Lower leg skin (tissue), 4 donors: ENCODE data around the gene C1orf52. TPM values are rescaled to one million over a fixed set of nuclear protein-coding genes. Genes with fewer than 3 reads are reported as not detected.

Source experiments
- DNase-seq, 2 donors: peaks; one replicate each; pipeline ENCODE4 v3.0.0-alpha.2; 2019; ENCODE audit warnings: low spot score in 2 of 2
- H3K4me3 ChIP-seq: fragments of 200-600 bp; sonication (generic); 2 replicates; pipeline ENCODE4 v1.5.1; 2017; ENCODE audit warnings: mild to moderate bottlenecking, low read depth; ENCODE audit not compliant: poor library complexity, severe bottlenecking
- POLR2A ChIP-seq, 2 donors: fragments of 450-650 bp; IDR thresholded peaks; one replicate each; pipeline ENCODE4 v1.6.1; 2016 to 2017; ENCODE audit warnings: antibody characterized with exemption in 2 of 2, mild to moderate bottlenecking in 1 of 2, moderate library complexity in 1 of 2
- WGBS, 2 donors: methylation state at CpG; one replicate each; pipeline ENCODE4 v1.1.5; 2018; 5-methylcytosine and 5-hydroxymethylcytosine counted together
- intact Hi-C: fragments of 100-400 bp; cut with DNase I; formaldehyde crosslinking; loops from one replicate; pipeline ENCODE4 v1.15.0; 2023; ENCODE audit warnings: low total_unique reads
- total RNA-seq, 4 donors: library from RNA; depleted of rRNA; stranded (reverse); fragments of >200 nt; gene quantifications; one replicate each; pipeline ENCODE4 v1.1.0, GENCODE V29; 2016
- TF ChIP-seq, protein P1 (sequence below), 3 donors: fragments of 450-650 bp; IDR thresholded peaks; one replicate each; pipeline ENCODE4 v1.5.1; 2016; ENCODE audit warnings: antibody characterized with exemption in 3 of 3, mild to moderate bottlenecking in 3 of 3, moderate library complexity in 2 of 3

C1orf52 gene
- total RNA-seq, 4 donors from 2014 or later, result 12.4 to 27.0 (median 20.5) TPM

DNA sequence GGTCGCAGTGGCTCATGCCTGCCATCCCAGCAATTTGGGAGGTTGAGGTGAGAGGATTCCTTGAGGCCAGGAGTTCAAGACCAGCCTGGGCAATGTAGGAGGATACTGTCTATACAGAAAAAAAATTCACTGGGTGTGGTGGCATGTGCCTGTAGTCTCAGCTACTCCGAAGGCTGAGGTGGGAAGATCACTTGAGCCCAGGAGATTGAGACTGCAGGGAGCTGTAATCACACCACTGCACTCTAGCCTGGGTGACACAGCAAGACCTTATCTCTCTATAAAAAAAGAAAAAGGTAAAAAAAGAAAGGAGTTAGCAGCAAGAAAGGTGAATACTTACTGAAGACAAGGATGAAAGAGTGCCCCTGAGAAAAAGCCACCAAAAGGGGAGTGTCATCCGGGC, 40.7 kb upstream of the C1orf52 start:
- TF ChIP-seq, protein P1, sequence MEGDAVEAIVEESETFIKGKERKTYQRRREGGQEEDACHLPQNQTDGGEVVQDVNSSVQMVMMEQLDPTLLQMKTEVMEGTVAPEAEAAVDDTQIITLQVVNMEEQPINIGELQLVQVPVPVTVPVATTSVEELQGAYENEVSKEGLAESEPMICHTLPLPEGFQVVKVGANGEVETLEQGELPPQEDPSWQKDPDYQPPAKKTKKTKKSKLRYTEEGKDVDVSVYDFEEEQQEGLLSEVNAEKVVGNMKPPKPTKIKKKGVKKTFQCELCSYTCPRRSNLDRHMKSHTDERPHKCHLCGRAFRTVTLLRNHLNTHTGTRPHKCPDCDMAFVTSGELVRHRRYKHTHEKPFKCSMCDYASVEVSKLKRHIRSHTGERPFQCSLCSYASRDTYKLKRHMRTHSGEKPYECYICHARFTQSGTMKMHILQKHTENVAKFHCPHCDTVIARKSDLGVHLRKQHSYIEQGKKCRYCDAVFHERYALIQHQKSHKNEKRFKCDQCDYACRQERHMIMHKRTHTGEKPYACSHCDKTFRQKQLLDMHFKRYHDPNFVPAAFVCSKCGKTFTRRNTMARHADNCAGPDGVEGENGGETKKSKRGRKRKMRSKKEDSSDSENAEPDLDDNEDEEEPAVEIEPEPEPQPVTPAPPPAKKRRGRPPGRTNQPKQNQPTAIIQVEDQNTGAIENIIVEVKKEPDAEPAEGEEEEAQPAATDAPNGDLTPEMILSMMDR (IDR thresholded peaks at IDR 0.05), result no peak
- TF ChIP-seq POLR2A (IDR thresholded peaks at IDR 0.05), result no peak
- no peak overlapping the region for H3K4me3 ChIP-seq
- peak in 1 of 2 donors; percentile 59 for DNase-seq
- WGBS, 2 donors, result 80 to 94% methylated on average over 3 of the region's 3 CpGs
- intact Hi-C loops, result loop anchor here (10.0 kb wide), 1 partner anchor 275 kb away; no protein-coding TSS in a partner anchor

DNA sequence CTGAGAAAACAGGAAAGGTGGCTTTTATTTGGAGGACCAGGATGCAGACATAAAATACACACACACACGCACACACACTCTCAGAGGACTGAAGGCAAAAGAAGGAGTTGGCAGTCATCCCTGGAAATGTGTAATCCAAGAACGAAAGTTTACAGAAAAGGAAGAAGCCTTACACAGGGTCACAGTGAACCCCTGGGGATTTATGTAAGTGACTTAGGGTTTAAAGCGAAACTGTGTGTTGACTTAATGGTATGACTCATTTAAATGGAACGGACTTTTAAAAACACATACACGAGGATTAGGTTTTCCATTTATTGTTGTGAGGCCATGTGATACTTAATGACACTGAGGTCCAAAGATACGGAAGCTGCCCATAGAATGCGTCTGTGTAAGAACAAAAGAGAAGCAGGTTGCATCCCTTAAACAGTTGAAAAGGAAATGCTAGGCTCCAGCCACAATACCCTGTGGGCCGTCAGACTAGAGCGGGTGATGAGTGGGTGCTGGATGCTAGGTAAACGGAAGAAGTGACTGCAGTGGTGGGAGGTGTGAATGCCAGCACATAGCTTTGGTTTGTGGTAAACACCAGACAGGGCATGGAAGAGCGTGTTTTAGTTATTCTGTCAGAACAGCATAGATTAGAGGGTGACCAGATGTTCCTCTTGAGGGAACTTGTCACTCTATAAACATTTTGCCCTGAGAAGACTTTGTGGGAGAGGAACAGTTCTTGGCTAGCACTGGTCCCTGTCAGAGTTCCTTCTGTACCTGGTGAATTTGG, 38.6 kb upstream of the C1orf52 start:
- peak in 1 of 2 donors; percentile 84 for DNase-seq
- TF ChIP-seq, protein P1 (IDR thresholded peaks at IDR 0.05), result no peak
- TF ChIP-seq POLR2A (IDR thresholded peaks at IDR 0.05), result no peak
- no peak overlapping the region for H3K4me3 ChIP-seq
- 25 to 29% methylated on average over 11 of the region's 11 CpGs for WGBS, 2 donors
- intact Hi-C loops, result no loop called here

DNA sequence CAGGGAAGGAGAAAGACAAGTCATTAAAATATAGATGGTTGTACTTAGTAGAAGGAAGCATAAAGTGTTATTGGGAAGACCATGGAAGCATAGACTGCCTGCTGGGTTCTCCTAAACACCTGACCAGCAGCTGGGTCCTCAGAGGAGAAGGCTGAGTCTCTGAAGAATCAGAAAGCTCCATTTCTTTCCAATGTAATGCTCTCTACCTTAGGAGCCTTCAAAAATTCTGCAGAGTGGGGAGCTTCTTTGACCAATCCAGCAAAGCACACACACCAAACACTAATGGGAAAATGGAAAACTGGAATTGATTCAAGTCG, 38.0 kb upstream of the C1orf52 start:
- DNase-seq, result no peak
- no peak overlapping the region for H3K4me3 ChIP-seq
- TF ChIP-seq, protein P1 (IDR thresholded peaks at IDR 0.05), result no peak
- TF ChIP-seq POLR2A (IDR thresholded peaks at IDR 0.05), result no peak
- 25 to 29% methylated on average over 1 of the region's 1 CpG for WGBS, 2 donors
- intact Hi-C loops, result no loop called here

DNA sequence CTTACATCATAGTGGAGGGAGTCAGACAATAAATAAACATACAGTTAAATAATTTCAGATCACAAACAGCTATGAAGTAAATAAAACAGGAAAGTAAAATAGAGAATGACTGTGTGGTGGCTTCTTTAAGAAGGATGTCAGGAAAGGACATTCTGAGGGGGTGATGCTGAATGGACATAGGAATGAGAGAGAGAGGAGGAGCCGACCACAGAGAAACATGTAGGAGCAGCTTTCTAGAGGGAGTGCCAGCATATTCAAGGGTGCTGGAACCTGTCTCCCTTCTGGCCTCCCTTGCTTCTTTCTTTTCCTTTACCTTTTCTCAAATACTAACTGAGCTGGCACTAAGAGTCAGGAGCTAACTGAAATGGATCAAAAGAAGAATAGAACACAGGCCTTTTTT, 37.5 kb upstream of the C1orf52 start:
- no peak for DNase-seq
- whole genome bisulfite sequencing, 2 donors, result 35 to 39% methylated on average over 1 of the region's 1 CpG
- no peak overlapping the region for H3K4me3 ChIP-seq
- TF ChIP-seq, protein P1 (IDR thresholded peaks at IDR 0.05), result no peak
- TF ChIP-seq POLR2A (IDR thresholded peaks at IDR 0.05), result no peak
- intact Hi-C loops, result no loop called here

DNA sequence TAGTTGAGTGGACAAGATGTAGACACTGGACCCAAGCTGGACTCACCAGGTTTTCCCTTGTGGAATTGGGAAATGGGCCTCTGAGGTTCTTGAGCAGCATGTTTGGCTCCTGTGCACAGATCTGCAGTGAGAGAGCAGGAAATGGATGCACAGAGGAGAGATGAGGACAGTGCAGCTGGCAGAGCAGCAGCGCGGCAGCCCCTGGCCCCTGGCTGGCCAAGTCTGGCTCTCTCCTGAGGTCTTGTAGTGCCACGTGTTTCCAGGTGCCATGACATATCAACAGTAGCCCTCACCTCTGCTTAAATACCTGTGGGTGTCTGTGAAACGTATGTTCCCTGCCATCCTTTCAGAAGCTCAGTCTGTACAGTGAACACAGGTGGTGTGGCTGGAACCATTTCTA, 36.2 kb upstream of the C1orf52 start:
- DNase-seq, result peak in 1 of 2 donors; percentile 63
- intact Hi-C loops, result no loop called here
- no peak overlapping the region for H3K4me3 ChIP-seq
- TF ChIP-seq, protein P1 (IDR thresholded peaks at IDR 0.05), result no peak
- TF ChIP-seq POLR2A (IDR thresholded peaks at IDR 0.05), result no peak
- WGBS, 2 donors, result 73 to 92% methylated on average over 2 to 4 of the region's 4 CpGs

DNA sequence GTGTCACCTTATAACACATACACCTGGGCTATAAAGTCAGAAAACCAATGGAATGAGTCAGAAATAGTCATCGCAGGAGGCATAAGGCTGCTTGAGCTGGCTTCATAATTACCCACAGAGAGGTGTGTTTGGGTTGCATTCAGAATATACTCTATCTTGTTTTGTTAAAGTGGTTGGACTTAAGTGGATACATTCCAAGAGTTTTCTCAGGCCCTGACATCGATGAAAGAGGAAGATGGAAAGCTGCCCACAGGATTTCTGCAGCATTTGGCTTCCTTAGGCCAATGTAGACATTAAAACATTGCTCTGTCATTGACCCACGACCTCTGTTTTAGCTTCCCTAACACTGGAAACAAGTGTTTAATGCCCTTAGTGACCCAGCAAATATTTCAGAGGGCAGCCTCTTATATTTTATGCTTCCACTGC, 35.6 kb upstream of the C1orf52 start:
- WGBS, 2 donors, result 30 to 38% methylated on average over 3 of the region's 3 CpGs
- H3K4me3 ChIP-seq, result no peak overlapping the region
- TF ChIP-seq, protein P1 (IDR thresholded peaks at IDR 0.05), result no peak
- no peak for TF ChIP-seq POLR2A (IDR thresholded peaks at IDR 0.05)
- DNase-seq, result no peak
- intact Hi-C loops, result no loop called here
